ACHN (cell line): ENCODE measurements around the gene ZNF362.
"Not testable (repeated sequence)": the region's sequence is repeated elsewhere in the genome, so short reads cannot be mapped to it uniquely, and the experiment has no call there.

Experiments
- DNase-seq: peaks from one replicate; pipeline ENCODE4 v3.0.0-alpha.2; 2015
- in situ Hi-C: cut with HindIII; loops from 2 replicates; pipeline ENCODE4 v1.10.0; 2017; ENCODE audit warnings: low sequenced_read_pairs, low pct_ligation_motif_present, low pct_unique_long_range_greater_than_20kb

ZNF362 gene

GRCh38 chr1:33296824-33297223 lies 40.5 kb downstream of the ZNF362 start:
- in situ Hi-C loops: no loop called here

GRCh38 chr1:33297911-33298622 lies 41.8 kb downstream of the ZNF362 start:
- in situ Hi-C loops: no loop called here

More at GRCh38 chr1:33296824-33297223, 40.5 kb downstream of the ZNF362 start:
- no peak for DNase-seq

GRCh38 chr1:33298623-33299277 lies 42.5 kb downstream of the ZNF362 start:
- peak; percentile 48 for DNase-seq
- in situ Hi-C loops: no loop called here

More at GRCh38 chr1:33297911-33298622, 41.8 kb downstream of the ZNF362 start:
- DNase-seq: no peak

- in situ Hi-C loops: no loop called here
- DNase-seq: no peak
Observed at GRCh38 chr1:33299461-33300155, 43.3 kb downstream of the ZNF362 start.

GRCh38 chr1:33300673-33301072 lies 44.4 kb downstream of the ZNF362 start:
- in situ Hi-C loops: no loop called here
- no peak for DNase-seq

GRCh38 chr1:33301273-33301984 lies 45.1 kb downstream of the ZNF362 start:
- no peak for DNase-seq
- in situ Hi-C loops: no loop called here

- no peak for DNase-seq
- in situ Hi-C loops: no loop called here
Observed at GRCh38 chr1:33302325-33302724, 46.0 kb downstream of the ZNF362 start.

GRCh38 chr1:33305016-33305415 lies 48.7 kb downstream of the ZNF362 start:
- in situ Hi-C loops: no loop called here
- DNase-seq: no peak

GRCh38 chr1:33305816-33306652 lies 49.7 kb downstream of the ZNF362 start:
- in situ Hi-C loops: no loop called here
- DNase-seq: no peak

GRCh38 chr1:33306653-33307493 lies 50.6 kb downstream of the ZNF362 start:
- no peak for DNase-seq

GRCh38 chr1:33307494-33307864 lies 51.2 kb downstream of the ZNF362 start:
- in situ Hi-C loops: no loop called here
- no peak for DNase-seq

More at GRCh38 chr1:33306653-33307493, 50.6 kb downstream of the ZNF362 start:
- in situ Hi-C loops: no loop called here

GRCh38 chr1:33309351-33309750 lies 53.1 kb downstream of the ZNF362 start:
- DNase-seq, in situ Hi-C loops: not testable (repeated sequence)

GRCh38 chr1:33310702-33311101 lies 54.4 kb downstream of the ZNF362 start:
- in situ Hi-C loops: no loop called here
- DNase-seq: no peak

- DNase-seq: no peak
- in situ Hi-C loops: no loop called here
Observed at GRCh38 chr1:33311706-33312412, 55.6 kb downstream of the ZNF362 start.

GRCh38 chr1:33312413-33312749 lies 56.1 kb downstream of the ZNF362 start:
- in situ Hi-C loops: no loop called here
- no peak for DNase-seq

GRCh38 chr1:33314416-33314815 lies 58.1 kb downstream of the ZNF362 start:
- in situ Hi-C loops: no loop called here
- DNase-seq: no peak

- no peak for DNase-seq
- in situ Hi-C loops: no loop called here
Observed at GRCh38 chr1:33316601-33317000, 60.3 kb downstream of the ZNF362 start.
